HCEC 1CT (cell line): ENCODE measurements around the gene GPATCH8.
"Not testable (repeated sequence)": the region's sequence is repeated elsewhere in the genome, so short reads cannot be mapped to it uniquely, and the experiment has no call there.

Source experiments
- DNase-seq: peaks from one replicate; pipeline ENCODE4 v3.0.0-alpha.2; 2017

GPATCH8 gene

DNA sequence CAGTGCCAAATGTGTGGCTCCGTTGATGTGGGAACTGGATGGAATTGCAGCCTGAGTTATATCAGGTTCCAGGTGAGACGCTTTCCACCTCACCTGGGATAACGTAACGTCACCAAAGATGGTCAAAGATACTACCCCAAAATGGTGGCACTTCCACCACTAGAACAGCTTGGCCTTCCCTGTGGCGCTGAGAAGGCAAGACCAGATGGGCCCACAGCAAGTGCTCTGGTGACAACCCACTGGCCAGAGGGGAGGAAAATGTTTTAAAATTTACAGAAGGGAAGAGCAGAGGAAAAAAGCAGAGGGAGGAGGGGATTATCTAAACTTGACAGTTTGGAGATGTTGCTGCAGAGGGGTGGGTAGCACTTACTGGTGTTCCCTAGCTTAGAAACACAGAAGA is 106.3 kb downstream of the GPATCH8 start:
- DNase-seq: no peak

DNA sequence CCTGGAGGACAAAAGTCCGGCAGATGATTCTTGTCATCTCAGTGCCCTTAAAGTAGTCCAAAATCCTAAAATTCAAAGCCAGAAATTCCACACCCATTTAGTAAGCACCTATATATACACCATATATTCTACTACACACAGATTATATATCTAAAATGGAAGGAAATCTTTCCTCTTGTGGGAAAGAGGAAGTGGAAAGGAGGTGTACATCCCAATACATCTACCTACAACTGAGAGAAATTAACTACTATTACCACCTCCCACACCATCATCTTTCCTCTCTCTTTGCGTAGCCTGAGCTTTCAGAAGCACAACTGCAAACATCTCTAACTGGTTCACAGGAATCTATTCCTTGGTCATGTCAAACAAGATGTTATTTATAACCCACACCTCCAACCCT is 108.4 kb downstream of the GPATCH8 start:
- DNase-seq: no peak

GRCh38 chr17:44394112-44394511 is 109.1 kb downstream of the GPATCH8 start:
- not testable (repeated sequence) for DNase-seq

- no peak for DNase-seq
Measured at GRCh38 chr17:44390250-44390870, 112.8 kb downstream of the GPATCH8 start.

DNA sequence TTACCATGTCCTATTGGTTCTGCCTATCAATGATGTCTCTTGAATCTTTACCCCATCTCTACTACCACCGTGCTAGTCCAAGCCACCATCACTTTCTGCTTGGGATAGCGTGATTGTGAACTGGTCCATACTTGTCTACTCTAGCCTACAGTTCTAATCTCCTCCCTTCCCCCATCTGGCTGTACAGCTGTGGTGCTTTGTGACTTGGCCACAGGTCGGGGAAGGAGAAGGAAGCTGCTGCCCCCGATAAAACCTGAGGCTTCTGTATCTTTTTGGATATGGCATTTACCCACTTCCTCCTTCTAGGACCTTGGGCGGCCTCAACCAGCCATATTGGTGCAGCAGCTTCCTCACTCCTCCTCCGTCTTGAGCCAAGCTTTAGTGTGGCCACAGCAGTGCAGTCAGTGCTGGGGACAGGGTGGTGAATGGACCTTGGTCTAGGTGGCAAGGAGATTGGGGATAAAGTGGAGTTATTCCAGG is 113.4 kb downstream of the GPATCH8 start:
- no peak for DNase-seq

- no peak for DNase-seq
Measured at GRCh38 chr17:44389281-44389680, 113.9 kb downstream of the GPATCH8 start, which contains the start of gene ITGA2B. TSS of gene ITGA2B (minus strand) at chr17:44389649. CDS start at chr17:44389473, 176 bp downstream.

GRCh38 chr17:44387804-44388203 is 115.4 kb downstream of the GPATCH8 start:
- DNase-seq: no peak

GRCh38 chr17:44386182-44386525 is 117.1 kb downstream of the GPATCH8 start:
- DNase-seq: no peak

DNA sequence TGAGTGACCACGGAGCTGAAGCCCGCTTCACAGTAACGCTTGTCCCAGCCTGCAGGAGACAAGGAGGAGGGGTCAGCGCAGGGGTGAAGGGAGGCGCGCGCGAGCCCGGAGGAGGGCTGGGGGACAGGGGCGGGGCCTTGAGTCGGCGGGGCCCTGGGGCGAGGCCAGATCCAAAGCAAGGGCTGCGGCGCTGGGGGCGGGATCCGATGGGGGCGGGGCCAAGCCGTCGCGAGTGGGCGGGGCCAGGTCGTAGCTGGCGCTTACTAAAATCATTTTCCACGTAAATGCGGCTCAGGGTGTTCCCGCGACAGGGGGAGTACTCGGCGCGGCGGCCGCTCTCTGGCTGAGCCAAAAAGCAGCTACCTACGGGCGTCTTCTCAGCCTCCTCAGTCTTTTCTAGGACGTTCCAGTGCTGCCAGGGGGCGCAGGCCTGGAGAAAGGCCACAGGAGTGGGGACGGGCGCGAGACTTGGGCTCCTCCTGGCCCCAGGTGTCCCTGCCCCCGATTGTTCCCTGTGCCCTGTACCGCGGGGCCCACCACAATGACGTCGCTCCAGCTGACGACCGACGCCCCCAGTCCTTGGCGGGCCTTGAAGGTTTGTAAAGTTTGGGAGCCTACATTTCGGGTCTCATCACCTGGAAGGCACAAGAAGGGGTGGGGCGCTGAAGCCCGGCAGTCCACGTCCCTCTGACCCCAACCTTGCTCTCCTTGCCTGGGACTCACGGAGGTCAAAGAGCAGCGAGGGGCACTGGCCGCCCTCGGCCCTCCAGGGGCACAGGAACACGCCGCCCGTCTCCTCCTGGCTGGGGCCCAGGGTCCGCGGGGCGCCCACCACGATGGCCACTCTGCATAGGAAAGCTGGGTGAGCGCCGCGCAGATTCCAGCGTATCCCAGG is 117.7 kb downstream of the GPATCH8 start:
- peak; percentile 37 for DNase-seq

GRCh38 chr17:44384823-44385286 is 118.4 kb downstream of the GPATCH8 start:
- no peak for DNase-seq

- DNase-seq: no peak
Measured at GRCh38 chr17:44384281-44384822, 118.9 kb downstream of the GPATCH8 start.

DNA sequence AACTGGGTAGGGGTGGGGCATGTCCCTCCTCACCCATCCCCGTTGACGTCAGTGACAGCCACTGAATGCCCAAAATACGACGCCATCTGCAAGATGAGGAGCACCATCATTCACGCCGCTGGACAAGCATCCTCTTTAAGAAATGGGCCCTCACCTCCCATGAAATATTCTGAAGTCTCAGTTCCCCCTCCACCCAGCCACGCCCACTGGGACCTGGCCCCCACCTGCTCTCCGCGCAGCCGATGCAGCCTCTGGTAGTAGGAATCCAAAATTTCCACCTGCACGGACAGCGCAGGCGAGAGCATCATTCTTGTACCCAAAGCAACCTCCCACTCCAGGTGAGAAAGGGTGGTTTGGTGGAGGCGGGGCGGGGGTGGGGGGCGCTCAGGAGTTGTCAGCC is 119.3 kb downstream of the GPATCH8 start:
- no peak for DNase-seq

GRCh38 chr17:44383363-44383762 is 119.8 kb downstream of the GPATCH8 start:
- no peak for DNase-seq

DNA sequence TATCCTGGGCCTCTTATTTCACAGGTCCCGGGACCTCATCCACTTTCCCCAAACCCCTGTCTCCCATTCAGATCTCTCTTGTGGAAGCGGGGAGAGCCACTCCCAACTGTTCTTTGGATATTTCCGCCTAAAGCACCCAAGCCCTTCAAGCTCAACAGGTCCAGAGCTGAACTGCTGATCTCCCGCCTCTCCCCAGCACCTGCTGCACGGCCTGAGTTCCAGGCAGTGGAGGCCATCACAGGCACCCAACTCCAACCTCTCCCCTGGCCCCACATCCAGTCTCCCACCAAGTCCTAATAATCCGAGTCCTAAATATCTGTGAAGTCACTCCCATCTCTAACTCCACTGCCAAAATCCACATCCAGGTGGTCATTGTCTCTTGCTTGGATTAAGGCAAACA is 120.3 kb downstream of the GPATCH8 start:
- no peak for DNase-seq

DNA sequence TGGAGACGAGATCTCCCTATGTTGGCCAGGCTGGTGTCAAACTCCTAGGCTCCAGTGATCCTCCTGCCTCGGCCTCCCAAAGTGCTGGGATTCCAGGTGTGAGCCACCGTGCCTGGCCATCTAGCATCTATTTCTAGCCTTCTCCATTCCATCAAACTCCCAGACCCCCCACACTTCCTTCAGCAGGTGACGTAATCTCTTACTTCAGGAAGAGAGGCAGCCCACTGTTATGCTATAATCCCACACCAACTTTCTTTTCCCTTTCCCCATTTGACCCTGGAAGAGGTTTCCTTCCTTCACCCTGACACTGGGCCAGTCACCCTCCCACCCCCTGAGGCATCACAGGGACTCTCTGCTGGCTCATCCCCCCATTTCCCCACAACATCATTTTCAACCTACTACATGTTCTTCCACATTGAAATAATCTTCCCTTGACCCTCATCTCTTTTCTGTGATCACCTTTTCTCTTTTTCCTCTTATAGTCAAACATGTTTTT is 121.3 kb downstream of the GPATCH8 start:
- no peak for DNase-seq

DNA sequence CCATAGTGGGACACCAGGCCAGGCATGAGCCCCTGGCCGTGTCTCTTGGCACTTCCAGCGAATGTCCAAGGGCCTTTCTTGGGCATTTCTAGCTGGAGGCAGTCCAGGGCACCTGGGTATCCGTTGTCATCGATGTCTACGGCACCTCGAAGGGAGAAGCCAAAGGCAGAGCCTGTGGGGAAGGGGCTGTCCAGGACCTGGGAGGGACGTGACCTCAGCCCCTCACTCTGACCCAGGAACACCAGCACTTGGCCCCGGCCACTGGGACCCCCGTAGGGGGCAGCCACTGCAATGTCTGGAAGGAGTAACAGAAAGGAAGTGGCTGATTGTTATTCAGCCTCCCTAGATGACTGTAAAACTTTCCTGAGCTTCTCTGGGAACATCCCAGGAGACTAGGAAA is 122.4 kb downstream of the GPATCH8 start:
- DNase-seq: no peak

DNA sequence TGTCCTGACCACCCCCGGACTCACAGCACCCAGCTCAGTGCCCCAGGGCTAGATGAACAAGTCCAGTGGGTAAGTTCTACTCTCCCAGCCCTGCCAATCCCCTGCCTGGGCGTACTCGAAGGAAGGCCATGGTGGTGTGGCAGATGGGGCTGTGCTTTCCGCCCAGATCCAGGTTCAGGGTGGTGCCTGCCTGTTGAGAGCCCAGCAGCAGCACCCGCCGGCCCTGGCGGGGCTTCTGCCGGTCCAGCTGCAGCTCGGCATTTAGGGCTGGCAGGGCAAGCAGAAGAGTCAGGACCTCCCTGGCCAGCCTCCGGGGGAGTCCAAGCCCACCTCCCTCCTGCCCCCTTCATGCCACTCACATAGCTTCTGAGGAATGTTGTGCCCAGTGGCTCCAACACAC is 123.3 kb downstream of the GPATCH8 start:
- no peak for DNase-seq

DNA sequence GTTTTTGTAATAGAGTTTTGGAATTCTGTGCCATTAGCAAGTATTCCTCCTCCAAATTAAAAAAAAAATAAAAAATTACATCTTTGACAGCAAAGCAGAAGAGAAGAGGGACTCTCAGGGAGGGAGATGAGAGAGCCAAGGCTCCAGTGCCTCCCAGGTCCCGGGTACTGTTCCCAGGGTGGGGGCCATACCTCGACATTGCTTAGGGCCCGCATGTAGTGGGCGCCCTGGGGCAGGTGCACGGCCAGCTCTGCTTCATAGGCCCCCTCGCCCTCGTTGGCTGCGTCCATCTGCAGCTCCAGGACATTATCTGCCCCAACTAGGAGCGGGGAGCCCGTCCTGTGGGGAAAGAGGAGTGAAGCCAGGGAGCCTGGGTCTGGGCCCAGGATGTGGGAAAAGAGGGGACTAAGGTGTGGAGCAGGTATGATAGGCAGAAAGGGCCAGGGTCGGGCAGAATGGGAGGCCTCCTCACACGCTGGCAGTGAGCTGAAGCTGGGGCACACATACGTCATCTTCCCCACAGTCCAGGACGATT is 125.0 kb downstream of the GPATCH8 start:
- no peak for DNase-seq

GRCh38 chr17:44376779-44377178 is 126.4 kb downstream of the GPATCH8 start:
- DNase-seq: no peak

DNA sequence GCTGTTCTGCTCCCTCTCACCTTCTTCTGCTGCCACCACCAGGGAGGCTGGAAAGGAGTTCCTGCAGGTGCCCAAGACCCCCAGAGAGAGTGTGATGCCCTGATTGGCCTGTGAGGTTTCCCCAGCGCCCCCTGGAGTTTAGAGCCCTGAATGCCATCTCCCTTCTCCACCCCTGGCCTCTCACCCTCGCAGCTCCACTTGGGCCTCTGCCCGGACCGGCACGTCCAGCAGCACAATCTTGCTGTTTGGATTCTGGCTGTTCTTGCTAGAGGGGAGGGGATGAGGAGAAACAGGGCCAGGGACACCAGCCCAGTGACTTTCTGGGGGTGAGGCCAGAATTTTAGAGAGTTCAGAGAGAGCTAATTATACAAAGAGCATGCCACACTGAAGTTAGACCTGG is 127.1 kb downstream of the GPATCH8 start:
- no peak for DNase-seq

GRCh38 chr17:44375196-44376017 is 127.8 kb downstream of the GPATCH8 start:
- DNase-seq: no peak
